NCI-H1417 (cell line): ENCODE results near the gene KLHL22.
"Not testable (repeated sequence)": the region's sequence is repeated elsewhere in the genome, so short reads cannot be mapped to it uniquely, and the experiment has no call there.

Experiments
- DNase-seq, 3 experiments: peaks; one replicate each; lab custom pipeline; 2025; lab: John Stamatoyannopoulos, UW

Gene KLHL22

DNA sequence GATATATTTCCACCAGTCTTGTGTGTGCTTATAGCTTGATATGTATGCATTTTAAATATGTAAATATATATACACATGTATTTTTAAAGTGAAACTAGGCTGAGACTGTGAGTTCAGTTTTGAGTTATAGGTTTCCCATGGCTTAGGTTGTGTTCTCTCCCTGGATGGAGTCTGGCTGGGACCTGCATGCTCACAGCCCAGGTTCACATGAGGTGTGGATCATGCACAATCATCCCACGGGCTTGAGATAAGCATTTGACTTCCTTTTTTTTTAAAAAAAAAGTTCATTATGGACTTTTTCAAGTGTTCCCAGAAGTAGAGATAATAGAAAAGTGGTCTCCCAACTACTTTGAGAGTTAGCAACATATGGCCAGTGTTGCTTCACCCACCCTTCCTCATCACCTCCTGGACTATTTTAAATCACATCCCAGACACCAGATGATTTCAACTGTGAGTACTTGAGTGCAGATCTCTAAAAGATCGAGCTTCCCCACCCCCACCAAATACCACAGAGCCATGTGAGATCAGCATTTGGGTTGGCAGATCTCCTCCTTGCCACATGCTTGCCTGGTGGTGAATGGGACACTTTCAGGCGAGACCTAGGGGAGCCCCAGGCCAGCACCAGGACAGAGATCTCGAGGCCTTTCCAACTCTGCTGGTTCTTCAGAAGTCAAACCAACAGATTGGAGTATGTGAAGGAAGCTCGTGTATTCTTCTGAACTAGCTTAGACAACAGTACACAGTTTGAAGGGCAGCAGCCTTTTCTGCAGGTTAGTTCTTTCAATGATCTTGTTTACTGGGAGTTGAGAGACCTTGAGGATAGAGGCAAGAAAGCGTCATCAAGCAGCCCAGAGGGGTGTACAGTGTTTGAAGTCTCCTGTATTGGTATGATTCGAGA, 27.7 kb upstream of the KLHL22 start:
- DNase-seq = no peak

DNA sequence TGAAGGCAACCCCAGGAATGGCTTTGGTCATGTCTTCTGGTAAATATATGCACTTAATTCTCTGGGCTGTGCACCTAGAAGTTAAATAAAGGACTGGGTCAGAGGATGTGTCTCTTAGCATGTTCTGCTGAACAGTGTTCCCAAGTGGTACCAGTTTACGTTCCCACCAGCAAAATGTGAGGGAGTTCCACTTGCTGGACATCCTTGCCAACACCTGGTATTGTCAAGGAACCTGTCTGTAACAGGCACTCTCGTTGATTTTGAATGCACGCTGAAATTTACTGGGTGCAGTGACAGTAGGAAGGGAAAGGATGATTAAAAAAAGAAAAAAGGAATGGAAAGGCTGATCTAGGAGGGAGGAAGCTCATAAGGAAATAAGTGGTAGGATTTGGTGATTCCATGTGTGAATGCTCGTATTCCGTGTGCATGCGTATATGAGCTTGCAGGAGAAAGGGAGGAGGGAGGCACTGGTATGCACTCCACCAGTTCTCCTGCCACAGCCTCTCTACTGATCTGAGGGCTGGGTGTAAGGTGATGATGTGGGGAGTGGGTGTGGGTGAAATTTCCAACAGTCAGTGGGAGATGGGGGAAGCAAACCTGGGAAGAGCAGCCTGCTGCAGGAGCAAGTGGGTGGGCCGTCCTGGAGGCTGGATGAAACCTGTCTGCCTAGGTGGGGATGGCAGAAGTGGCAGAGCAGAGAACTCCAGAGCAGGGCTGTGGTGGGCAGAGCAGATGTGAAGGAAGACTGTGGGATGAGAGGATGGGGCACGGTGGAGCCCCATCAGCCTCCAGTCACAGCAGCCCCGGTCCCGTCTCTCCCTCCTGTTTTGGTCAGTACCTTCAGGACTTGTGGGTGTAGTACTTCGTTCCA, 26.8 kb upstream of the KLHL22 start:
- no peak for DNase-seq

DNA sequence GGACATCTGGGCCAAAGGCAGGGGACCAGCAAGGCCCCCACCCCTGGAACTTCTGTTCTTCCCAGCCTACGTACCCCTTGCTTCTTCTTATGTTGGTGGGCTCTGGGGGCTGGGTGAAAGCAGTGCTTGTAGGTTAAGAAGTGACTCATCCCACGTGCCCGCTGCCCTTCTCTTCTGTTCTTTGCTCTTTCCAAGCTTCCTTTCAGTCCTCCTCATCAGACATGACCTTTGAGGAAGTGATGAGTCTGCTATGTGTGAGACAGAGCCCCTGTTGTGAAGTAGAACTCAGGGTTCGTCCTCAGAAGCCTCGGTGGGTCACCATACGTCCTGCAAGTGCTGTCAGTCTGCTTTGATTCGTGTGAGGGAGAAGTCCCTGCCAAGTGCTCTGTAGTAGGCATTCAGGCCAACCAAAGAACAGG, 24.5 kb upstream of the KLHL22 start:
- DNase-seq = no peak

GRCh38 chr22:20519558-20519957, 24.0 kb upstream of the KLHL22 start:
- no peak for DNase-seq

GRCh38 chr22:20517841-20518592, 22.4 kb upstream of the KLHL22 start:
- DNase-seq = no peak

- DNase-seq = no peak
These were observed 21.8 kb upstream of the KLHL22 start for GRCh38 chr22:20517422-20517821.

DNA sequence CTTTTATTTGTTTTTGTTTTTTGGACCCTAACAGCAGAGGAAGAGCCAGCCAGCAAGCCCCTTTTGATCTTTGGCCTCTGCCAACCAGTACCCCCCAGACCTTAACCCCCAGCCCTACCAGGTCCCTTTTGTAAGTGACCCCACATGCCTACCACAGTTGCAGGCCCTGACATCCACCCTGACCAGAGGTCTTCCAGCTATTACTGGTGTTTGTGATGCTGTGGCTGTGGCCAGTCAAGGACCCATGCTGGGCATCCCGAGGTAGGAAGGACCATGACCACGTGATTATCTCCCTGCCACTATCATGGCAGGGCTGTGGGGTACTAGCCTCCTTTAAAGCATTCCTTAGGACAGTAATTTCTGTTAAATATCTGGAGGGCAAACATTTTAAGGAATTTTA, 20.8 kb upstream of the KLHL22 start:
- DNase-seq = no peak

- no peak for DNase-seq
These were observed 19.2 kb upstream of the KLHL22 start for GRCh38 chr22:20514658-20515406.

DNA sequence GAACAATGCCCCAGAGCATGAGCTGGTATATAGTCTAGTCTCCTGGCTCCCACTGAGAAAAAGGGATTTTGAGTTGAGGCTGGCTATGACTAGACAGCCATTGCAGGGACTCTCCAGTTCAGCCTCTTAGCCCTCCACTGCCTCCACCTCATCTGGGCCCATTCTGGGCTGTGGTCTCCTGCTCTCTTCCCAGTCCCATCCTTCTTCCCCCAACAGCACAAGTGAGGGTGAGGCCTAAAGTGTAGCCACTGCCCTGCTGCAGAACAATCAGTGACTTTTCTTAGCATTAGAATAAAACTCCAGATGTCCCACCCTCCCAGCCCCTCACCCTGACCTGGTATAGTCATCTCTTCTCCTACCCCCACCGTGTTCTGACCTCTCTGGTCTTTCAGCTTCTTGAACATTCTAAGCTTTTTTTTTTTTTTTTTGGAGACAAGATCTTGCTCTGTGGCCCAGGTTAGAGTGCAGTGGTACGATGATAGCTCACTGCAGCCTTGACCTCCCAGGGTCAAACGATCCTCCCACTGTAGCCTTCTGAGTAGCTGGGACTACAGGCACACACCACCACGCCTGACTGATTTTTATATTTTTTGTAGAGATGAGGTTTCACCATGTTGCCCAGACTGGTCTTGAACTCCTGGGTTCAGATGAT, 16.1 kb upstream of the KLHL22 start:
- DNase-seq = no peak

- no peak for DNase-seq
These were observed 15.4 kb upstream of the KLHL22 start for GRCh38 chr22:20510811-20511577.

GRCh38 chr22:20509344-20510047, 13.9 kb upstream of the KLHL22 start:
- DNase-seq = no peak

DNA sequence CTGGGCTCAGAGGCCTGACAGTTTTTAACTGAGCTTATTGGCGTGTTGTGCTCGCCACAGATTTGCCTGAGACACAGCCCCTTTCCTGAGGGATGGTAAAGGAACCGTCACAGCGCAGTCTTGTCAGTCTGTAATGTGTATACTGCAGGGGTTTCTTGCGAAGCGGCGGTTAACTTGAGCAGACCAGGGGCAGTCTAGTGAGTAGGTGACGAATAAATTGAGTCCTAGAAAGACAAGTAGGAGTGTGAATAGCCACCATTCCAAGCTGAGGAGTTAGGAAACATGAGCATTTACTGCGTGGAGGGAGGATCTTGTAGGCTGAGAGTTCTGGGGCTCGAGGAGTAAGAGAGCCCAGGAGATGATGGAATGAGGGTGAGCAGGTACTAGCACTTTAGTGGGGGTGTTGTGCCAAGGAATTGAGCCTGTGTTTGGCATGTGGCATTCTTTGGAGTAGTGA, 13.2 kb upstream of the KLHL22 start:
- no peak for DNase-seq

- not testable (repeated sequence) for DNase-seq
These were observed 12.6 kb upstream of the KLHL22 start for GRCh38 chr22:20508067-20508755.

- DNase-seq = peak; percentile 75 to 90 (median 76)
These were observed 11.9 kb upstream of the KLHL22 start, which contains the start of gene MED15 for GRCh38 chr22:20507253-20508066. MED15 (plus strand) TSS chr22:20507610; CDS start chr22:20507679, 69 bp downstream.

- no peak for DNase-seq
These were observed 11.1 kb upstream of the KLHL22 start for GRCh38 chr22:20506543-20507252.

DNA sequence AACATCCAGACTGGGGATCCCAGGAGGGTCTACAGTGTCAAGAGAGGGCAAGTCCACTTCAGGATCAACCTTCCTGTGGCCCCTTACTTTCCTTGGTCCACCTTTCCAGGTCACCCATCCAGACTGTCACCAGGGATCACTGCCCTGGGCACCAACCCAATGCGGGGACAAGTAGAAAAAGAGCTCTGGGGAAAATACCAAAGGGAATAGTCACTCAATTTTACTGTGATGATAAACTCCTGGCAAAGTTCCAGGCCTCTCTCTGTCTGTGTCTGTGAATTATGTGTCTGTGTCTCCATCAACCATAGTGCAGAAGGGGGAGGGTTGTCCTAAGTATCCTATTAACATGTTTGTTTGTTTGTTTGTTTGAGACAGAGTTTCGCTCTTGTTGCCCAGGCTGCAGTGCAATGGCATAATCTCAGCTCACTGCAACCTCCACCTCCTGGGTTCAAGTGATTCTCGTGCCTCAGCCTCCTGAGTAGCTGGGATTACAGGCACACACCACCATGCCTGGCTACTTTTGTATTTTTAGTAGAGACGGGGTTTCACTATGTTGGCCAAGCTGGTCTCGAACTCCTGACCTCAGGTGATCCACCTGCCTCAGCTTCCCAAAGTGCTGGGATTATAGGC, 8.8 kb upstream of the KLHL22 start:
- not testable (repeated sequence) for DNase-seq

- no peak for DNase-seq
These were observed 8.2 kb upstream of the KLHL22 start for GRCh38 chr22:20503816-20504215.
